ENCODE measurements around the gene STAMBP.
A peak's percentile ranks its signal among the peaks of the same experiment; 100 is the strongest.
"Not testable (repeated sequence)": the region's sequence is repeated elsewhere in the genome, so short reads cannot be mapped to it uniquely, and the experiment has no call there.

The STAMBP gene

DNA sequence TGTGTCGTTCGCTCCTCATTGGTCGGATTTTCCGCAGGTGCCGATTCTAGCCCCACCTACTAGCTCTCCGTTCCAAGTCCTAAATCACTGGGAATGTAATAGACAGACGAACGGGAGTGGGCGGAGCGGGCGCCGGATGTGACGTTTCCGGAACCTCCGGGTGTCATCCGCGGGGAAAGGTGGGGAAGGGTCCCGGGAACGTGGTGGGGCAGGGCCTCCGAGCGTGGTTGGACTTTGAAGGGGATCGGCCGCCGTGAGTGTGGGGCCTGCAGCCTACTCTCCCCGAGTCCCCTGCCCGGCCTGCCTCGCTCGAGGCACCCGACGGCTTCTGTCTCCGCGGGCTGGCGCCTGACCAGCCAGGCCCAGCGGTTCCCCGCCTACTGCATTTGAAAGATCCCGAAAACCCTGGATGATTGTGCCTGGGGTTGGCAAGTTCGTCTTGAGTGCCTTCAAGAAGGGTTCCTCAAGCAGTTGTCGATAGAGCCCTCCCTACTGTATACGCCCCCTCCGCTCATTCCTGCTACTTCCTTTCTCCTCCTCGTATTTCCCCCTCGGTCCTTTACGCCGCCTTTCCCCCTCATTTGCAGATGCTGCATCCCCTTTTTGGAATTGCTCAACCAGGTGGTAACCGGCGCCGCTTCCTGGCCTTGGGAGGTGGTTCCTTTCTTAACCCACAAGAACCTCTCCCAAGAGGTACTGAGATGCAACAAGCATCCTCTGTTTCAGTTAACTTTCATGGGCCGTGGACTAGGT lies at the start of gene STAMBP:
Gene STAMBP, plus strand, starts transcription at position 144 of the 753 bp plus-strand sequence. CDS start 1,896 bp downstream, outside the sequence.
- peak; percentile 98 for DNase-seq

DNA sequence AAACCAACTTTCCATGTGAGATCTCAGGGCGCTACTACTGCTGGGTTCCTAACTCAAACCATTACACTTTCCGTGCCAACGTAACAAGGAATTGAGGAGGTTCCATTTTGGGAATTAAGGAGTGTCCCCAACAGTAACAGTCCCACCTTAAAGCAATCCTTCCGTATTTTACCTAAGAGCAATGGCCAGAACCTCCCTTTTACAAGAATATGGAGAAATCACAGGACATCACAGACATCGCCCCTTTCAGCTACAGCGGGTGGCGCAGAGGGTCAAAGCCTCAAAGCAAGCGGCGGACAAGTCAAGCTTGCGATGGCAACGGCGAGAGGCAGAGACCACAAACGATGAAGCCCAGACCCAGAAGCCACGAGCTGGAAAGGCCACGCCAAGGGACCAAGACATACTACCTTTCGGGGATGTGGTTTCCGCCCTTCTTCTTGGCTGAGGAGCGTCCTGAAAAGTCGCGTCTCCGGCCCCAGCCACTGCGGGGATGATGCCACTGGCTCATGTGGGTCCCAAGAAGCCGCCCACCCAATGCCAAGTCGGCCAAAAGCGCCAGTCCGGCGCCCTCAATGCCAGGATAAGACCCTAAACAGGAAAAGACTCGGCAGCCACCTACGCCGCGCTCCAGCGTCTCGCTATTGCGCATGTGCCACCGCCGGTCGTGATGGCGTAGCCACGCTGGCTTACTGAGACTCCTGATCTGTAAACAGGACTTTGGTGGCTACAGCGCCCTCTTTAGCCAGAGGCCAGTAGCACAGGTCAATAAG lies 49.1 kb upstream of the STAMBP start, which contains the start of gene DUSP11:
Gene DUSP11, minus strand, starts transcription at position 637 of the 770 bp plus-strand sequence. Its CDS starts 129 bp downstream, at position 508.
- DNase-seq, result peak; percentile 94

DNA sequence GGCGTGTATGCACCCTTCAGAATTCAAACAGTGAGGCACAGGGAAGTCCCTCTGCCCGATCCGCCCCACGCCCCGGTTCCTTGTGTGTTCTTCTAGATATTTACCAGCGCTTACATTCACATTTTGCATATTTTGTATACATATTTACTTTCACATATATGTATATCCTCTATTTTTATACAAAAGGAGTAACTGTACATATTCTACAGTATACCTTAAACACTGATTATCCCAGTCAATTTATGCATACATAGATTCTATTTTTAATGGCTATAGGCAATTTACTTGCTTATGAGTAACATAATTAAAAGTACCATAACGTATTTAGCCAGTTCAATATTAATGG lies 48.6 kb upstream of the STAMBP start:
- no peak for DNase-seq

DNA sequence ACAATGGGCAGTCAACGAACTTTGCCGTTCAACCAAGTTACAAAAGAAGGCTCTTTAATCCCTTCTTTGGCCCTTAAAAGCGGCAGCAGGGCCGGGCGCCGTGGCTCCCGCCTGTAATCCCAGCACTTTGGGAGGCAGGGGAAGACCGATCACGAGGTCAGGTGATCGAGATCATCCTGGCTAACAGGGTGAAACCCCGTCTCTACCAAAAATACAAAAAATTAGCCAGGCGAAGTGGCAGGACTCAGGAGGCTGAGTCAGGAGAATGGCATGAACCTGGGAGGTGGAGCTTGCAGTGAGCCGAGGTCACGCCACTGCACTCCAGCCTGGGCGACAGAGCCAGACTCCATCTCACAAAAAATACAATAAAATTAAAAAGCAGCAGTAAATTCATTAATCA lies 45.4 kb upstream of the STAMBP start:
- DNase-seq, result not testable (repeated sequence)

DNA sequence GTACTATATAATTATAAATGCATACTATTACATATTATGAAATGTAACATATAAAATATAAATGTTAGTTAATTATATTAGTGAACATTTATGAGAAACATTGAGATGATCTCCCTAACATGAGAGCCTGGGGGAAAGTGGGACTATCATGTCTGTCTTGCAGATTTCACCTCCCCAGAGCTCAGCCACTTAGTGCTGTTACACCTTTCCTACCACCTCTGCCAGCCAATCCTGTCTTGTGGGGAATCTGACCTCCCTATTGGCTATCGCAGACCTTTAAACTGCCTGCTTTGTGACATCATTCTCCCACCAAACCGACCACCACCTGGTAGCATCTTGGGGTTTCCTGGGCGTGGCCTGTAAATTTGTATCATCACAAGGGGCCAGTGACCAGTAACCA lies 44.9 kb upstream of the STAMBP start, which contains the start of gene C2orf78:
Gene C2orf78, plus strand, starts transcription at position 301 of the 400 bp plus-strand sequence. CDS start 127 bp downstream, outside the sequence.
- not testable (repeated sequence) for DNase-seq

DNA sequence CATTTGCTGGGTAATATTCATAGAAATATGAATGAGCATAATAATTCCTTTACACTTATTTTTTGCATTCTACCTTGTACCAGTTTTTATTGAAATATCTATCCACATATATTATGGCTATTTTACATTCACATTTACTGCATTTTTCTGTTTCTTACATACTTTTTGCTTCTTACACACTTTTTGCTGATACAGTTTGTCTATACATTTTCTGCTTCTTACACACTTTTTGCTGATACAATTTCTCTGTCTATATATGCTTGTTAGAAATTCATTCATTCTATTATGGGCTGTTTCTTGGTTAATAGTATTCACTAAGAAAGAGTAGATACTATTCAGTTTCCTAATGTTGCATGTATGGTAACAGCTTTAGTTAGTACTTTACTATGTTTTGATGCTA lies 16.9 kb upstream of the STAMBP start:
- no peak for DNase-seq

DNA sequence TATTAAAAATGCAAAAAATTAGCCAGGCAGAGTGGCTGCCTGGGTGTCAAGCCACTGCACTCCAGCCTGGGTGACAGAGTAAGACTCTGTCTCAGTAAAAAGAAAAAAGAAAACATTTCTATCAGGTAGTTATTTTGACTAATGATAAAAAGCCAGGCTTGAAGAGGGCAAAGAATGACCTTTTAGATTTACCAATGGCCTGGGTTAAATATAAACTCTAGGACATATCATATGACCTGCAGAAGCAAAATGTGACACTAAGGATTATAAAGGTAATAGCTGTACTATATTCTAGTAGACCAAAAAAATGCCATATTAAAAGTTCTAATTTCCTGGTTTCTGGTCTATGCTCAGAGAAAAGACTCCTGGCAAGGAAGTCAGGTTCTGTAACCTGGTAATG lies 16.1 kb upstream of the STAMBP start:
- no peak for DNase-seq

DNA sequence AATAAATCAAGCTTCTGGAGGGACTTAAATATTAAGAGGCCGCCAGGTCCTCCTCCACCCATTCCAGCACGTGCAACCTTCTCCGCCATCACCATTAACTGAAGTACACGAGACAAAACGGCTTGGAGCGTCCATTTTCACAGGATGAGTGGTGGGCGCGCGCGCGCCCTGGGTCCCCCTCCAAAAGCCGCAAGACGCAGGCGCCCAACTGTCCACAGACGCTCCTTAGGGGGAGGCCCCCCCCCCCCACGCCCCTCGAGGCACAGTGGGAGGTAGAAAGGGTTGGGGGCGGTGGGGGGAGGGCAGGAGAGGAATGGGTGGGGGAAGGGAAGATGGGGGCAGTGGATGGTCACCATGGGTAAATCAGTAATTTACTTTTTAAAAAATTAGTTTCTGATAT lies 10.5 kb upstream of the STAMBP start:
- no peak for DNase-seq

DNA sequence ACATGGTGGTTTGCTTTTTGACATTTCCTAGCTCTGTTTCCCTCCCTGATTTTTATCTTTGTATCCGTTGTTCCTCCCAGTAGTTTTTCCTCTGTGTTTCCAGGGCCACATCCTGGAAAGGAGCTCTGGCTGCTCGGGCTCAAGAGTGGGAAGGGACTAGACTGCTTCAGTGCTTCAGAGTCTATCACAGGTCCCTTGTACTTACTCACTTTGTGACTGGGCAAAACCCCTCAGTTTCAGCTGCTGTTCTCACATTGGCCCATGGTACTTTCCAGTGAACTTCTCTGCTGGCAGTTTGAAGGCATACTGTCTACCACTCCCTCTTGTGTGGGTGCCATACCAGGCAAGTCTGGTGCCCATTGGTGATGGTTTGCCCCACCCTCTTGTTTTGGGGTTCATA lies 7.5 kb upstream of the STAMBP start:
- no peak for DNase-seq

DNA sequence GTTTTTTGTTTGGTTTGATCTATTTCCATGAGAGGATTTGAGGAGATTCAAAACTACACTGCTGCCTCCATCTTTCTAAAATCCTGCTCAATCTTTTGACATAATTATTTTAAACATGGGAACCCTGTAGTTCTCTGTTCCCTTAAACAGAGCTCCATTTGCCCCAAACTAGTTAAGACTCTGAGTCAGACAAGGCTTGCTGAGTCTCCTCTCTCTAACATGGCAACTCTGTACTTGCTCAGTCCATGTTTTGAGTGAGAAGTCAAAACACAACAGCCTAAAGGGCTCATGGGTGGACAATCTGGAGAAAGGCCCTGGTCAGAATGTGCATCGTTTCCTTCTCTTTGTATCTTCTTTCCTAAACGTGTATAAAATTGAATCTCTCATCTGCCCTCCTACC lies 7.1 kb upstream of the STAMBP start:
- DNase-seq, result no peak

DNA sequence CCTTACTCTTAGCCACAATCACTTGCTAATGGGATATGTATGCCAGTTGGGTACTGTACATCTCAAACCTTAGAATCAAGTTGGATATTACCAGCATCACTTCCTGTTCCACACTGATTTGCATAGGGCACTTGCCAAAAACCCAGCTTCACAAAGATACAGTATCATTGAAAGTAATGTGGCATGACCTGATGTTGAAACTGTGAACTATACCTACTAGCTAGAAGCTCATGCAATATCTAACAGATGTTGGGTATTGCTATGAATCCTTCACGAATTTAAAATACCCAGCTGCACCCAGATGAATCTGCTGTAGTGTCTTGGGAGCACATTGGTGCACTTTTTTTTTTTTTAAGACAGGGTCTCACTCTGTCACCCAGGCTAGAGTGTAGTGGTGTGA lies 6.5 kb upstream of the STAMBP start:
- DNase-seq, result no peak

DNA sequence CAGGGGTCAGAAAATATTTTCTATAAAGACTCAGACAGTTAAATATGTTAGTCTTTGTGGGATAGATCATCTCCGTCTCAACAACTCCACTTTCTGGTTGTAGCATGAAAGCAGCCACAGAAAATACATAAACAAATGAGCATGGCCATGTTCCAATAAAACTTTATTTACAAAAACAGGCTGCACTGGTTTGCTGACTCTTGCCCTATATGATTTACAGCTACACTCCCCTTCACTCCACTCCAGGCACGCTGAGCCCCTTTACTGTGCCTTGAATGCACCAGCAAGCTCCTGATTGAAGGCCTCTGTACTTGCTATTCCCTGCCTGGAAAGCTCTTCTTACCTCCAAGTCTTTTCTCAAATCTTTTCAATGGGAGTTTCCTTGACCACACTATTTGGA lies 5.8 kb upstream of the STAMBP start:
- no peak for DNase-seq

DNA sequence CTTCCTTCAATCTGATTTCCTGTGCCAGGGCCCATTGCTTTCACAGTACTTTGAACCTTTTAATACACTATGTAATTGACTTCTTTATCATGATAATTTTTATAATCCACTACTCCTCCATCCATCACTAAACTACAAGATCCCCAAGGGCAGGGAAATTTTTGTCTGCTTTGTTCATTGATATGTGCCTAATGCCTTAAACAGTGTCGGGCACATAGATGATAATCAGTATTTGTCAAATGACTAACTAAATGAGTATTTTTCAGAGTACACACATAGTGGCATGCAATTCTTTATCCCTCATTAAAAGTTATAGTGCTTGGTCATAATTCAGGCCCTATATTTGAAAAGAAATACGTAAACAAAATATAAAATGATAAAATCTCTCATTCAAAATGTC lies 5.3 kb upstream of the STAMBP start:
- DNase-seq, result no peak

DNA sequence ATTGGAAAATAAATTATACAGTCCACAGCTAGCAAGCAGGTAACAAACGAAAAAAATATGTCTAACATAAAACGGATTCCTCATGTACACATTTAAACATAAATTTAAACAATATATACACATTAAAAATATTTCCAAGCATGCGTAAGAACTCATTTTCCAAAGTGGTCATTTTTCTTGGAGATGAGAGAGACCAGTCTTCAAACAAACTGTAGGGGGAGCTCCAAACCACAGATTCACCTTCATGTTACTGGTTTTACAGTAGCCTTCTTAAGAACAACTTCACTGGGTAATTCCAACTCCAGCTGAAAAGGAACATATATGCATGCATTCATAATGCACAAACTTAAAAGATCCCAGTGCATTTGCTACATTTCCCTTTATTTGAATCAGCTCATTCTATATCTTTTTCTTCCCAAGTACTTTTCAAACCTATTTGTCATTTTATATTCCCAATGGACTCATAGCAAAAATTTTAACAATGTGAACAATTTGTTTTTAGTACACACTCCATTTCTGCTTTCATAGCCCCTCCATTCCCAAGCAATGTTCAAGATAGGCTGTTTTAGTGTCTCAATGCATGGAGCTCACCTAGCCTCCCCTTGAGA lies 4.7 kb upstream of the STAMBP start:
- DNase-seq, result peak; percentile 74

DNA sequence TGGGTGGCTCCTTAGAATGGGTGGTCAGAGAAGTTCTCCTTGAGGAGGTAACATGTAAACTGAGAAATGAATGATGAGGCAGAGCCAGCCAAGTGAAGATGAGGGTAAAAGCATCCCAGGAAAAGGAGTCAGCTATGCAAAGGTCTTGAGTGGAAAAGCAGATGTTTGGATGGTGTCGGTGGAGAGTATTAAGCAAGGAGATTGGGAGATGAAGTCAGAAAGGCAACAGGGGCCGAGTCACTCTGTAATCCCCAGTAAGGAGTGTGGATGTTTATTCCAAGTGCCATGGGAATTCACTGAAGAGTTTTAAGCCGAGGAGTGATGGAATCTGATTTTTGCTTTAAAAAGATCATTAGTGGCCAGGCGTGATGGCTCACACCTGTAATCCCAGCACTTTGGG lies 3.4 kb upstream of the STAMBP start:
- no peak for DNase-seq

DNA sequence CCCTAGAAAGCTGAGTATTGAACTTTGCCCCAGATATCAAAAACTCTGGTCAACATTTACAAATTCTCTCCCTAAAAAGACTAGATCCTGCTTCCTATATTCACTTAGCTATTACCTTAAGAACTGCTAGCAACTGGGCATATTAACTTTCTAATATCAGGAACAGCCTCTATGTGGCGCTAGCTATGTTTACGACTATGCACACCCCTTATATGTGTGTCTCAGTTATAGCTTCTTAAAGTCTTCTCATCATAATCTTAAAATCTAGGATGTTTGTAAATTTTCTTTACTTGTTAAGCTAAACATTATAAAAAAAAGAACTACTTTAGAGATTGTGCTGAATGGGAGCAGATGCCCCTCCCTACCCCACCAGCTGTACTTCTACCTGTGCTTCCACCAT lies 1.7 kb upstream of the STAMBP start:
- no peak for DNase-seq

DNA sequence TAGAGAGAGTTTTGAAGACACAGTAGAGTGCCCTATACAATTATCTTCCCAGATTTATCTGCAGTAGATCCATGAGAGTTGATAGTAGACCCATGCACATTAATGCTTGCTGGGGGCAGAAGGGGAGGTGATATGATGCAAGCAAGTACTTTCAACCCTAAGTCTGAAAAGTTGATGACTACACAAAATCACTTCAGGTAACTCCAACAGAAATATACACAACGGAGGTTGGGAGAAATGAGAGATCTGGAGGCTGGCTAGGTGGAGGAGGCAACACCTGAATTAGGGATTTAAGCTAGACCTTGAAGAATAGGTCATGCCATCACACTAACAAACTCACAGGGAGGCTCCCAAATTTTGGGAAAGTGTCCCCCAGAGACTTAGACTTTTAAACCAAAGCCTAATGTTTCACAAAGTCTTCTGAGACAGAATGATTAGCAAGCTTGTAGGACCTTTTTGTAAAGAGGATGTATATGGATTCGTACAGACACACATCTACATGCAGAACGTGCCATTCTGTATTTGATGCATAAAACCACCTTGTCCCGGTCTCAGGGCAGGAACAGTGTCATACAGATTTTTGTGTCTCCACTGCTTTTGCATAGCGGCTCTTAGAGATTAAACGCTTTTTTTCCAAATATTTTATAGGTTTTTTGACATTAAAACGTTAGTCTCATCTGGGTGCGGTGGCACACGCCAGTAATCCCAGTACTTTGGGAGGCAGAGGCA lies 937 bp upstream of the STAMBP start:
- DNase-seq, result no peak

DNA sequence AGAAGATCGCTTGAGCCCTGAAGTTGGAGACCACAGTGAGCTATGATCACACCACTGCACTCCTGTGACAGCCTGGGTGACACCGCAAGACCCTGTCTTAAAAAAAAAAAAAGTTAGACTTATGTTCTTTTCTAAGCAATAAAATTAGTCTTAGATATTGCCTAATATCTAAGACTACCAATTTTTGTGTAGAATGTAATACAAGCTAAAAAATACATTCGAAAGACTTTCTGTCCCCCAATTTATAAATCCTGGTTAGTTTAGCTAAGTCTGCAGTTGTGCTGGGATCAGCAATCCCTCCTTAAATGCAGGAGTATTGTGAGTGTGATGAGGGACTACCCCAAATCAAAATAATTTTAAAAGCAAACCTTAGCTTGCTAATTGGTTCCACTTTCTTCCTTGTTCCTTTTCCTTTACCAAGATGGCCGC lies 358 bp upstream of the STAMBP start:
- no peak for DNase-seq

DNA sequence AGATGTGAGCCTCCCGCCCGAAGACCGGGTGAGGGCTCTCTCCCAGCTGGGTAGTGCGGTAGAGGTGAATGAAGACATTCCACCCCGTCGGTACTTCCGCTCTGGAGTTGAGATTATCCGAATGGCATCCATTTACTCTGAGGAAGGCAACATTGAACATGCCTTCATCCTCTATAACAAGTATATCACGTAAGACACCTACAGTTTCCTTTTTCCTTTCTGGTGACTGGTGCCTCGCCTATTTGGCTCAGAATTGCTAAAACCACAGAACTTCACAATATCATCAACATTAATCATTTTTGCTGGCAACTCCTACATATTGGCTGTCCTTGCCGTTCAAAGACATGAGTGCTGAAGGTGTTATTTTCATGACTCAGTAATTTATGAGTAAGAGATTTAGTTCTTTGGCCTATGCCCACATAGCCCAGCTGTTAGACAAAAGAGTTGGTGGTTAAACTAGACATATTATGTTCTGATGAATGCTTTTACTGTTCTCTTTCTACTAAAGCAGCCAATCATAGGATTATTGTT lies 2.2 kb downstream of the STAMBP start:
- DNase-seq, result no peak

DNA sequence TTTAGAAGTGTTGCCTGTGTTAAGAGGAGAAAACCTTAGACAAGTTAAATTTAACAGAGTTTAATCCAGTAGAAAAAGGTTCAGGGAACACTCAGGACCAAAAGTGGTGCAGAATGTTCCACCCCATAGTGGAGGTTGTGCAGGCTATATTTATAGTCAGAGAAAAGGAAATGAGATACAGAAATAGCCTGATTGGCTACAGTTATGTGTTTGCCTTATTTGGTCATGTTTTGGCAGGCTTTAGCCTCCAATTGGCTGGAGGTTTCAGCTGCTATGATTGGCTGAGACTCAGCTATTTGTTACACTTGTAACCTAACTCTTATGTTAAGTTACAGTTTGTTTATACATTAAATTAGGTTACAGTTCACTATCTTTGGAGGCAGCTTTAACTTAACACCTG lies 4.2 kb downstream of the STAMBP start:
- DNase-seq, result no peak

DNA sequence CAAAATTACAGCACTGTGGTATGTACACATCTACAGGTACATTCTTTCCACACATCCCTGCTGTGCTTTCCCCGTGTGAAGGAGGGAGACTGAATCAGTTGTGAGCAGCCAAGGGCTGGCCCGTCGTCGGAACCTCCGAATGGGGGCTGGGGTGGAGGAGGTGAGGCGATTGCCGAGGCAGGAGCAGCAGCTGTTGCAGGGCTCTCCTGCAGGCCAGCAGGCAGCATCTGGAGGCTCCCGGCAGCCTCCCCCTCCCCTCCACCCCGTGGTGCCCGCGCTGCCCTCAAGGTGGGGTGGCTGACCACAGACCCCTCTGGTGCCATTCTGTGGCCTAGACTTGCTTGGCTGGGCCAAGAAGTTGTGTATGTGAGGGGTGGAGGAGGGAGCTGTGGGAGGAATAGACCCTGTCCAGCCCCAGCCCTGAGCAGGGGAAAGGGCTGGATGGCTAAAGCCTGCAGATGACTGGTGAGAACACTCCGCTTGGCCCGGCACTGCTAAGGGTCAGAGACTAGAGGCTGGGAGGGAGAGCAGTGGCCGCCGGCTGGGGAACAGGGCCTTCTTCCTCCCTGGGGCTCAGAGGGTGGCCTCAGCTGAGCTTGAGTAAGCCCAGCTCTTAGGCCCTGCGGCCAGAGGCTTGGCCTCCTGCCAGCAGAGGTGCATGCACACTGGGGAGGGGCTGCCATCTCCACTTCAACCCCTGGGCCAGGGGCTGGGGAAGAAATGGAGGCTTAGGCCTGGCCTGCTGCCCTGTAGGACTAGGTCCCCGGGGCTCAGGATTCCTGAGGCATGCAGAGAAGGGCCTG lies 7.6 kb downstream of the STAMBP start:
- DNase-seq, result no peak
